Esophagus squamous epithelium (tissue), 4 donors: Measurements from ENCODE around the gene TRIM68.

Experiments
- CTCF ChIP-seq, 6 experiments: fragments of 450-650 bp in 4 of 6; fragments of 200-600 bp in 2 of 6; sonication (generic) in 2 of 6; IDR thresholded peaks; one replicate each; pipeline ENCODE4 v1.5.1; 2016 to 2019; ENCODE audit warnings: antibody characterized with exemption in 6 of 6, mild to moderate bottlenecking in 4 of 6, moderate library complexity in 4 of 6
- POLR2A ChIP-seq, 4 donors: fragments of 450-650 bp; IDR thresholded peaks; one replicate each; pipeline ENCODE4 v1.6.1; 2017; ENCODE audit warnings: antibody characterized with exemption in 4 of 4, mild to moderate bottlenecking in 4 of 4, moderate library complexity in 3 of 4

GRCh38 chr11:4639931-4640330 lies 31.9 kb upstream of the TRIM68 start:
- TF ChIP-seq CTCF (IDR thresholded peaks at IDR 0.05) (no peak), POLR2A (IDR thresholded peaks at IDR 0.05) (no peak)
